HAP-1 (cell line): ENCODE results near the gene MTERF4.

ENCODE experiments used
- DNase-seq, 2 experiments: peaks; one replicate each; pipeline ENCODE4 v3.0.0-alpha.2; 2016 to 2020; ENCODE audit warnings: low spot score in 2 of 2
- H3K27me3 ChIP-seq: fragments of 250-450 bp; sonication (Bioruptor Pico); 2 replicates; pipeline ENCODE4 v1.5.1; 2020; ENCODE audit warnings: low read depth, mild to moderate bottlenecking, moderate library complexity
- H3K36me3 ChIP-seq: fragments of 250-450 bp; sonication (Bioruptor Pico); replicated peaks from 2 replicates; pipeline ENCODE4 v1.5.1; 2020; ENCODE audit warnings: mild to moderate bottlenecking
- H3K4me1 ChIP-seq: fragments of 250-450 bp; sonication (Bioruptor Pico); 2 replicates; pipeline ENCODE4 v1.5.1; 2020; ENCODE audit warnings: mild to moderate bottlenecking
- H3K4me3 ChIP-seq: fragments of 250-450 bp; sonication (Bioruptor Pico); 2 replicates; pipeline ENCODE4 v1.5.1; 2020; ENCODE audit warnings: mild to moderate bottlenecking, moderate library complexity
- H3K9me3 ChIP-seq: fragments of 250-450 bp; sonication (Bioruptor Pico); 2 replicates; pipeline ENCODE4 v1.5.1; 2020; ENCODE audit warnings: mild to moderate bottlenecking, moderate library complexity
- in situ Hi-C: fragments of 300-500 bp; cut with MboI; formaldehyde crosslinking; loops from 3 replicates; pipeline ENCODE4 v1.14.3; 2020; ENCODE audit warnings: low sequenced_read_pairs, inconsistent platforms, mixed read lengths

The MTERF4 gene

DNA sequence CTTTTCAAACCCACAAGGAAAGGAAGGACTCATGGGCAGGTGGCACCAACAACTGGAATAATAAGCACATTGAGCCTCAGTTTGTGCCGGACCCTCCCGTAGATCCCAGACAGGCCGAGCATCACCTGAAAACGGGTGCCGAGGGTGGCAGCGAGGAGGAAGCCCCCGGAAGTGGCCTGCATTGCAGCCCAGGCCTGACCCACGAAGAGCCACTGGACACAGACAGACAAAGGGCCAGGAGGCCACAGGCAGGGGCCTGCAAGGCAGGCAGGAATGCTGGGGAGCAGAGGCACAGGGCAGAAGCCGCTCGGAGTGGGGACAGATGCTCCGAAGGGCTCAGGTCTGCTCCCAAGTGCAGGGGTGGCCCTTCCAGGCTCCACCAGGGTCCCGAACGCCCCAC is 31.7 kb downstream of the MTERF4 start:
- Histone ChIP-seq H3K9me3 (no peaks in the 10 kb centered on the region), H3K36me3 (no peaks in the 10 kb centered on the region), H3K4me3 (no peak overlapping the region), H3K27me3 (peaks cover 7% of the 10 kb centered on the region; the same call in 1 of the 2 replicates), H3K4me1 (no peaks in the 10 kb centered on the region)
- DNase-seq = no peak
- in situ Hi-C loops = no loop called here

- Histone ChIP-seq H3K36me3 (no peaks in the 10 kb centered on the region), H3K4me3 (no peak overlapping the region), H3K4me1 (no peaks in the 10 kb centered on the region), H3K9me3 (no peaks in the 10 kb centered on the region), H3K27me3 (peaks cover 7% of the 10 kb centered on the region; the same call in 1 of the 2 replicates)
- no peak for DNase-seq
- in situ Hi-C loops = no loop called here
Observed at GRCh38 chr2:241069821-241070281, 32.2 kb downstream of the MTERF4 start.

DNA sequence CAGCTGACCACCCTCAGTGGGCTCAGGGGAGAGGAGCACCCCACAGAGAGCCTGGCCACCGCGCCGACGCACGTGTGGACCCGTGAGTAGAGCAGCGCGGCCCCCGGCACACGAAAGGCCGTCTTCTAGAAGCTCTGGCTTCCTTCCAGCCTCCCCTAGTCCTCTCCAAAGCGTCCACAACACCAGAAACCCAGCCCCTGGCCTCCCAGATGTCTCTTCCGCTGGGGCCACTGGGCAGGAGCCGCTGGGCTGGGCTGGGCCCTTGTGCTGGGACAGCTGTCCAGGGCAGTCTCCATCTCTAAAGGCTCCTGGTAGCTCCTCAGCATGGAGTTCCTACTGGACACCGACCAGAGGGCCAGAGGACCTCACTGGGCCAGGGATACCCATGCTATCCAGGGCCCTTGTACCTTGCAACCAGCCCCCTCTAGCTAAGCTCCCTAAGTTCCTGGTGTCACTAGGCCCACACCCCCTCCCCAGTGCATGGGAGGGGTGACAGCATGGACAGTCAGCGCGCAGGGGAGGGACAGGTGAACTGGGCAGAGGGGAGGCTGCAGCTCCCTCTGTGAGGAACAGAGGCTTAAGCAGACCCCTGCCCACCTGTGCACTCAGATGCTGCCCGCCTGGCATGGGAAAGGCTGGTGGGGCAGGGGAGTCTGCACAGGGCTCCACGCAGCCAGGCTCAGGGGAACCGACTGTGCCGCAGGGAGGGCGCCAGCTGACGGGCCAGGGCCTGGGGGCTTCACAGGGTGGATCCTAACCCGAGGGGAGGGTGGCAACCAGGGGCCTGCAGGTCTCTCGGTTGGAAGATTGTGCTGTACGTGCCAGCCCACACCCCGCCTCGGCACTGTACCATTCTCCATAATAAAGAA is 32.9 kb downstream of the MTERF4 start:
- no peak for DNase-seq
- H3K4me1 ChIP-seq = no peaks in the 10 kb centered on the region
- no peaks in the 10 kb centered on the region for H3K36me3 ChIP-seq
- H3K9me3 ChIP-seq = no peaks in the 10 kb centered on the region
- in situ Hi-C loops = no loop called here
- H3K4me3 ChIP-seq = no peak overlapping the region
- peaks cover 7% of the 10 kb centered on the region; the same call in 1 of the 2 replicates for H3K27me3 ChIP-seq

DNA sequence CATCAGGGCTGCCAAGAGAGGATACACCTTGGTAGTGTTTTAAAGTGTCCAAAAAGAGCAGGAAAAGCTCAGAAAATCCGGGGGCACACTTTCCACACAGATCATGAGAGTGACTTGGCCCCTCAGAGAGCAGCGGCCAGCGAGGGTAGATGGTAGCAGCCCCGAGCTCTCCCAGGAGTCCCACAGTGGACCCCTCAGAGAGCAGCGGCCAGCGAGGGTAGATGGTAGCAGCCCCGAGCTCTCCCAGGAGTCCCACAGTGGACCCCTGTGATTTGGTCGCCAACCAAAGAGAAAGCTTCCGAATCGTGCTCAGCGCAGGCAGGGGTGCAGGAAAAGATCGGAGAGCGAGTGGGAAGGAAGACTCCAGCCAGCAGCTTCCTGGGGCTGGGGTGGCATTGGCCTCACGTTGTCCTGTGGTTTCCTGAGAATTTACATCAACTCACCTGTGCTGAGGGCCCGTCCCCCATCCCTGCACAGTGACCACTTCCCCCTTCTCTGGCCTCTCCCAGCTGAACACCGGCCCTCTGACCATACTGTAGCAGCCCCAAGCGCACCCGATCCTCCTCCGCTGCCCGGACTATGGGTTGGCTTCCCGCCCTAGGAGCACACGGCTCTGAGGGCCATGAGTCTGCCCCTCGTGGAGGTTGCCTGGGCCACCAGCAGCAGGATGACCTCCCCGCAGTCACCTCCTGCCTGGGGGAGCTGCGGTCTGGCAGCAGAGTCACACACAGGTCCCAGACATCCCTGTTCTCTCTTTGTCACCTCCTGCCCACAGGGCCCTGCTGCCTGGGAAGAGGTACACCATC is 33.7 kb downstream of the MTERF4 start:
- Histone ChIP-seq H3K4me3 (no peak overlapping the region), H3K36me3 (no peaks in the 10 kb centered on the region), H3K27me3 (peaks cover 7% of the 10 kb centered on the region; the same call in 1 of the 2 replicates), H3K9me3 (no peaks in the 10 kb centered on the region), H3K4me1 (no peaks in the 10 kb centered on the region)
- in situ Hi-C loops = no loop called here
- no peak for DNase-seq

DNA sequence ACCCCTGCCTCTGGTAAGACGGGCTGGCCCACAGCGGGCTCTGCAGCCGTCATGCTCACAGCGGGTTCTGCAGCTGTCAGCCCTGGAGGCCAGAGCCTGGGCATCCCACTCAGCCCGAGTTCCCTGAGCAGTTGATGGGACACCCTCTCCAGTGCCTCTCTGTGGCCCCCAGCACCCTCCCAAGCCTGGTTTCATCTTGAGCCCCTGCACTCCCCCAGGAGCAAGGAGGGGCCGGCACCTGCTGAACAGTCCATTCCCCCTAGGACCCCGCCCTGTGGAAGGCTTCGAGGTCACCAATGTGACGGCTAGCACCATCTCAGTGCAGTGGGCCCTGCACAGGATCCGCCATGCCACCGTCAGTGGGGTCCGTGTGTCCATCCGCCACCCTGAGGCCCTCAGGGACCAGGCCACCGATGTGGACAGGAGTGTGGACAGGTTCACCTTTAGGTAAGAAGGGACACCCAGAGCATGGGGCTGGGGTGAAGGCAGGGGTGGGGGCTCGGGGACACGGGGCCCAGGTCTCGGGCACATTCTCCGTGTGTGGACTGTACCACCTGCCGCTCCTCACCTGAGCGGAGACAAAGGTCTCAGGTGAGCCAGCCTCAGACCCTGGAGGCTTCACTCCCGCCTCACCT is 34.5 kb downstream of the MTERF4 start:
- in situ Hi-C loops = no loop called here
- Histone ChIP-seq H3K4me1 (no peaks in the 10 kb centered on the region), H3K9me3 (no peaks in the 10 kb centered on the region), H3K36me3 (no peaks in the 10 kb centered on the region), H3K4me3 (no peak overlapping the region), H3K27me3 (peaks cover 7% of the 10 kb centered on the region; the same call in 1 of the 2 replicates)
- no peak for DNase-seq

DNA sequence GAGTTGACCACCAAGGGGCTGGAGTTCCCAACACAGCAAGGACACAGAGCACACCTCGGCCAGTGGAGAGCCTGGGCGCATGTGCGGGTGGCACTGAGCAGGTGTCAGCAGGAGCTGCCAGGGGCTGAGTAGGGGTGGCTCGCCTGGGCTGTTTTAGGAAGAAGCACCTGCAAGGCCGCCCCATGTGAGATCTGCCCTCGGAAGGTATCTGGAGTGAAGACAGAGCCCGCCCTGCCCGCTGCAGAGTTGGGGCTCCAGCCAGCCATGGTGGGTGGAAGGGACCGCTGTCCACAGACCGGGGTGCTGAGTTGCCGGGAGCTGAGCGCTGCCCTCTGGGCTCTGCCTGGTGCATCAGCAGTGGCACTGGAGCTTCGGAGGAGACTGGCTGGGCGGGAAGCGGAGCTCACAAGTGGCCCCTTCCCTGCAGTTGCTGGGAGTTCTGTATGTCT is 35.2 kb downstream of the MTERF4 start:
- Histone ChIP-seq H3K27me3 (peaks cover 7% of the 10 kb centered on the region; the same call in 1 of the 2 replicates), H3K36me3 (no peaks in the 10 kb centered on the region), H3K9me3 (no peaks in the 10 kb centered on the region), H3K4me3 (no peak overlapping the region), H3K4me1 (no peaks in the 10 kb centered on the region)
- no peak for DNase-seq
- in situ Hi-C loops = no loop called here

GRCh38 chr2:241066171-241066892 is 35.8 kb downstream of the MTERF4 start:
- H3K4me1 ChIP-seq = no peaks in the 10 kb centered on the region
- DNase-seq = no peak

DNA sequence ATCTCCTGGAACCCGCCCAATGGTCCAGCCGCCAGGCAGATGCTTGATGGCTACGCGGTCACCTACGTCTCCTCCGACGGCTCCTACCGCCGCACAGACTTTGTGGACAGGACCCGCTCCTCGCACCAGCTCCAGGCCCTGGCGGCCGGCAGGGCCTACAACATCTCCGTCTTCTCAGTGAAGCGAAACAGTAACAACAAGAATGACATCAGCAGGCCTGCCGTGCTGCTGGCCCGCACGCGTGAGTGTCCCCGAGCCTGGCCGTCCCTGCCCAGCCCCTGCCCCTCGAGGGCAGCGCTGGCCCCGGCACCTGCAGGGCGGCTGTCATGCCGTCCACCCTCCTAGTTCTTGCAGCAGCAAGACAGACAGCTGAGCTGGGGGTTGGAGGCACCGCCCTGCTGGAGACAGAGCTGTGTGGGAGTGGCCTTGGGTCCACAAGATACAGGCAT is 36.7 kb downstream of the MTERF4 start:
- no peak for DNase-seq
- no peak overlapping the region for H3K4me3 ChIP-seq
- no peaks in the 10 kb centered on the region for H3K4me1 ChIP-seq
- no peaks in the 10 kb centered on the region for H3K36me3 ChIP-seq
- in situ Hi-C loops = no loop called here
- no peaks in the 10 kb centered on the region for H3K9me3 ChIP-seq
- peaks cover 10% of the 10 kb centered on the region; the same call in 1 of the 2 replicates for H3K27me3 ChIP-seq

More at GRCh38 chr2:241066171-241066892, 35.8 kb downstream of the MTERF4 start:
- peaks cover 8% of the 10 kb centered on the region; the same call in 1 of the 2 replicates for H3K27me3 ChIP-seq
- no peak overlapping the region for H3K4me3 ChIP-seq
- no peaks in the 10 kb centered on the region for H3K9me3 ChIP-seq
- in situ Hi-C loops = no loop called here
- no peaks in the 10 kb centered on the region for H3K36me3 ChIP-seq

DNA sequence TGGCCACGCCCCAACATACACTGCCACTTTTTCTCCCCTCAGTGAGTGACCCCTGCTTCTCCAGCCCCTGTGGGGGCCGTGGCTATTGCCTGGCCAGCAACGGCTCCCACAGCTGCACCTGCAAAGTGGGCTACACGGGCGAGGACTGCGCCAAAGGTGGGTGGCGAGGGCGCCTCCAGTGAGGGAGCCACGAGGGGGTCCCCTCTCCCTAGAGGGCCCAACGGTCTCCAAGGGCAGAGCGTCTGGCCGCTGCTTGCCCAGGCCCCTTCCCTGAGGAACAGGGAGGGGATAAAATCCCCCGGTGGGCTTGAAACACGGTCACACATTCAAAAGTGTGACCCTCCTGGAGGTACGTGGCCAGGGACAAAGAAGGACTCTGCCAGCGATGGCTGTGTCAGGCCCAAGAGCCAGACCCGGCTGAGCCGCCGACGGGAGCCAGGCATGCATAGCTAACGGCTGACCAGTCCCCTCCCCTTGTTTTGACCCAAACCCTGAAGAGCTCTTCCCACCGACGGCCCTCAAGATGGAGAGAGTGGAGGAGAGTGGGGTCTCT is 37.2 kb downstream of the MTERF4 start:
- no peak overlapping the region for H3K4me3 ChIP-seq
- H3K4me1 ChIP-seq = no peaks in the 10 kb centered on the region
- in situ Hi-C loops = no loop called here
- no peak for DNase-seq
- no peaks in the 10 kb centered on the region for H3K9me3 ChIP-seq
- H3K36me3 ChIP-seq = no peaks in the 10 kb centered on the region
- peaks cover 10% of the 10 kb centered on the region; the same call in 1 of the 2 replicates for H3K27me3 ChIP-seq

GRCh38 chr2:241064008-241064801 is 37.9 kb downstream of the MTERF4 start:
- peaks cover 10% of the 10 kb centered on the region; the same call in 1 of the 2 replicates for H3K27me3 ChIP-seq
- no peak overlapping the region for H3K4me3 ChIP-seq
- H3K9me3 ChIP-seq = no peaks in the 10 kb centered on the region
- in situ Hi-C loops = no loop called here
- no peaks in the 10 kb centered on the region for H3K36me3 ChIP-seq
- no peak for DNase-seq
- H3K4me1 ChIP-seq = no peaks in the 10 kb centered on the region

DNA sequence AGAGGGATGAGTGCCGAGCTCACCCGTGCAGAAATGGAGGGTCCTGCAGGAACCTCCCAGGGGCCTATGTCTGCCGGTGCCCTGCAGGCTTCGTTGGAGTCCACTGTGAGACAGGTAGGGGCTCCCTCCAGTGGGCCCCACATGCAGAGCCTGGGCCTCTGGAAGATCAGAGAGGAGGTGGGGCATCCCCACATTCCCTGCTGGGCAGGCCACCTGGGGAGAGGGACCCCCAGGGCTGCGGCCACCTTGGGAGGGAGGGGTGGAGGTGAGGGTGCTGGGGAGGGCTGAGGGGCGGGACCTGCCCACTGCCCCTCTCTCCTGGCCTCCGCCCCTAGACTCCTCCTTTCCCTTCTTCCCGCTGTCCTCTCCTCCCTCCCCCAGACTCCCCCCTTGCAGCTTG is 38.5 kb downstream of the MTERF4 start:
- no peaks in the 10 kb centered on the region for H3K36me3 ChIP-seq
- DNase-seq = no peak
- no peaks in the 10 kb centered on the region for H3K4me1 ChIP-seq
- in situ Hi-C loops = no loop called here
- H3K4me3 ChIP-seq = no peak overlapping the region
- peaks cover 11% of the 10 kb centered on the region; the same call in 1 of the 2 replicates for H3K27me3 ChIP-seq
- no peaks in the 10 kb centered on the region for H3K9me3 ChIP-seq

DNA sequence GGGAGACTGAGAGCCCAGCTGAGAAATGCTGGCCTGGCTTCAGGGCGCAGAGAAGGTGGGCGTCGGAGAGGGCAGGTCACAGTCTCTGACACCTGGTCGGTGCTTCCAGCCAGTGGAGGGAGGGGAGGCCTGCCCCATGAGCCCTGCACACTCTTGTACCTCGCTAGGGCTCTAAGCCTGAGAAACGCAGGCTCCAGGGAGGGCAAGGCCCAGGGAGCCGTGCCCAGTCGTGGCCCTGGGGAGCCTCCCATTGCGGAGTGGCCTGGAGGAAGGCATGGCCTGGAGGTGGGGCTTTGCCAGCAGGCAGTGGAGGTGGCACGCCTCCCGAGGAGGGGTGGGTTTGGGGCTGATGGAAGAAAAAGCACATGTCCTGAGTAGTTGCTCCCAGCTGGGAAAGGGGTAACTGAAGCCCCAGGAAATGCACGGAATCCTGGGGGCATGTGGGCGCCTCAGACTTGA is 39.0 kb downstream of the MTERF4 start:
- in situ Hi-C loops = no loop called here
- no peak for DNase-seq
- Histone ChIP-seq H3K9me3 (no peaks in the 10 kb centered on the region), H3K4me1 (no peaks in the 10 kb centered on the region), H3K4me3 (no peak overlapping the region), H3K36me3 (no peaks in the 10 kb centered on the region), H3K27me3 (peaks cover 6% of the 10 kb centered on the region; the same call in 1 of the 2 replicates)
